Heart right ventricle (tissue), 16 donors: Measurements from ENCODE around the gene UGDH. TPM values are rescaled to one million over a fixed set of nuclear protein-coding genes. Genes with fewer than 3 reads are reported as not detected.
A peak's percentile ranks its signal among the peaks of the same experiment; 100 is the strongest.

ENCODE experiments used
- ATAC-seq, 8 donors: fragments of 200-7000 bp; cut with Tn5 transposase; one replicate each; pipeline ENCODE4 v1.9.1; 2020; ENCODE audit warnings: mild to moderate bottlenecking in 8 of 8, moderate library complexity in 8 of 8, moderate number of reproducible peaks in 1 of 8
- DNase-seq, 2 donors: peaks; one replicate each; pipeline ENCODE4 v3.0.0-alpha.2; 2020
- H3K27ac ChIP-seq, 10 donors: fragments of 200-600 bp; sonication (generic) in 2 of 10; one replicate each; pipeline versions ENCODE4 v1.5.0 to v1.8.0; 2020 to 2022; ENCODE audit warnings: mild to moderate bottlenecking in 3 of 10
- H3K27me3 ChIP-seq, 7 donors: fragments of 200-600 bp; one replicate each; pipeline ENCODE4 v1.8.0; 2021 to 2022; ENCODE audit warnings: mild to moderate bottlenecking in 2 of 7
- H3K36me3 ChIP-seq, 9 donors: fragments of 200-600 bp; sonication (generic) in 1 of 9; one replicate each; pipeline versions ENCODE4 v1.5.0 to v1.8.0; 2020 to 2022; ENCODE audit warnings: mild to moderate bottlenecking in 2 of 9
- H3K4me1 ChIP-seq, 9 donors: fragments of 200-600 bp; sonication (generic) in 1 of 9; one replicate each; pipeline versions ENCODE4 v1.5.0 to v1.8.0; 2020 to 2022; ENCODE audit warnings: mild to moderate bottlenecking in 4 of 9
- H3K4me3 ChIP-seq, 10 donors: fragments of 200-600 bp; sonication (generic) in 2 of 10; one replicate each; pipeline versions ENCODE4 v1.5.0 to v1.8.0; 2020 to 2022; ENCODE audit warnings: mild to moderate bottlenecking in 7 of 10, moderate library complexity in 2 of 10
- H3K9me3 ChIP-seq, 11 donors: fragments of 200-600 bp in 10 of 11; sonication (generic) in 2 of 11; one replicate each; pipeline versions ENCODE4 v1.5.0 to v1.8.0; 2013 to 2022; ENCODE audit warnings: mild to moderate bottlenecking in 2 of 11, control low read depth in 1 of 11, moderate library complexity in 1 of 11
- CTCF ChIP-seq, 9 donors: fragments of 200-600 bp; sonication (generic) in 2 of 9; IDR thresholded peaks; one replicate each; pipeline versions ENCODE4 v1.5.0 to v1.8.0; 2021 to 2022; ENCODE audit warnings: antibody characterized with exemption in 9 of 9, mild to moderate bottlenecking in 5 of 9, moderate library complexity in 1 of 9
- WGBS, 2 donors: extraction: QIAGEN DNeasy Blood & Tissue Kit; methylation state at CpG; one replicate each; pipeline ENCODE4 v1.1.7; 2013; ENCODE audit warnings: inconsistent platforms in 1 of 2; 5-methylcytosine and 5-hydroxymethylcytosine counted together
- intact Hi-C, 10 donors: fragments of 100-400 bp; cut with DNase I; formaldehyde crosslinking; loops; one replicate each; pipeline versions ENCODE4 v1.11.1 to v1.14.2; 2022
- polyA plus RNA-seq, 2 donors: library from polyadenylated mRNA; stranded (reverse); fragments of 200-250 nt; gene quantifications; one replicate each; pipeline ENCODE4 v1.2.3, GENCODE V29; 2013
- total RNA-seq, 10 donors: library from RNA; stranded (reverse); fragmentation: NEBNext Ultra II Directional in 3 of 10; extraction: Animal tissue kit (Norgen Biotek cat#: 25700) in 3 of 10; gene quantifications; one replicate each; pipeline versions ENCODE4 v1.2.1 to v1.2.4, GENCODE V29; 2021 to 2023
- donor health status: Arrhythmogenic right ventricular cardiomyopathy.
- donor health status: ischemic (EF 13 %, LVEDD 7.1; RV severe dilation, severe dysfunction).
- donor health status: healthy with polysubstance abuse.
- donor health status: DM: no; HTN: yes; CAD: no.
- donor health status: DM: no; HTN: no; CAD: no.
- donor health status: ischemic (EF 25% LVEDD 6.9; RV normal size, moderate dysfunction).
- donor health status: ischemic (EF 25% LVEDD 5.7; RV mildly dilated, moderate dysfunction).
- donor health status: healthy.
- donor health status: DM: yes; HTN: yes; CAD: no.
- donor health status: Ischemic cardiomyopathy.
- donor health status: ischemic (EF 35%, LVEDD 5.7; RV mildly dilated, moderate dysfunction).
- donor health status: nonischemic (EF 11% LVEDD 7.7; RV severe dilation, severe dysfunction).
- donor health status: DM: yes; HTN: yes; CAD: no.
- donor health status: PGD.
- donor health status: ischemic (EF 29% LVEDD 5.4; RV normal size, mild dysfunction).
- donor health status: nonischemic (EF 23%, LVEDD 6.1; RV moderate dilation, normal function).

Gene UGDH
- total and polyA plus RNA-seq, 12 donors: 3.1 to 27.3 (median 11.8) TPM

- Histone ChIP-seq H3K4me3 (no peak overlapping the region), H3K4me1 (peaks cover 0 to 16% (median 0%) of the 10 kb centered on the region in 9 donors), H3K27ac (peak overlapping the region in 1 of 10 donors; percentile 8), H3K27me3 (no peaks in the 10 kb centered on the region), H3K9me3 (peaks cover 0 to 8% (median 0%) of the 10 kb centered on the region in 11 donors), H3K36me3 (no peaks in the 10 kb centered on the region)
- 81 to 89% methylated on average over 10 of the region's 10 CpGs for WGBS, 2 donors
- intact Hi-C loops: no loop called here
- ATAC-seq: no peak
- TF ChIP-seq CTCF (IDR thresholded peaks at IDR 0.05): no peak
- DNase-seq: no peak
Measured at GRCh38 chr4:39486221-39486804, 40.9 kb downstream of the UGDH start.

- no peak for TF ChIP-seq CTCF (IDR thresholded peaks at IDR 0.05)
- Histone ChIP-seq H3K9me3 (peaks cover 0 to 8% (median 0%) of the 10 kb centered on the region in 11 donors), H3K4me1 (peaks cover 0 to 16% (median 0%) of the 10 kb centered on the region in 9 donors), H3K36me3 (no peaks in the 10 kb centered on the region), H3K4me3 (no peak overlapping the region), H3K27ac (peak overlapping the region in 1 of 10 donors; percentile 26), H3K27me3 (no peaks in the 10 kb centered on the region)
- intact Hi-C loops: no loop called here
- no peak for DNase-seq
- ATAC-seq: no peak
- 81 to 84% methylated on average over 6 of the region's 6 CpGs for WGBS, 2 donors
Measured at GRCh38 chr4:39484582-39485272, 42.5 kb downstream of the UGDH start.

GRCh38 chr4:39480902-39481695, 46.1 kb downstream of the UGDH start:
- WGBS, 2 donors: 82 to 87% methylated on average over 21 of the region's 21 CpGs
- H3K27ac ChIP-seq: peak overlapping the region in 1 of 10 donors; percentile 64
- peak in 1 of 8 donors; percentile 35 for ATAC-seq
- H3K4me1 ChIP-seq: peaks cover 0 to 11% (median 0%) of the 10 kb centered on the region in 9 donors
- no peaks in the 10 kb centered on the region for H3K27me3 ChIP-seq
- H3K9me3 ChIP-seq: peaks cover 0 to 8% (median 0%) of the 10 kb centered on the region in 11 donors
- no peak for TF ChIP-seq CTCF (IDR thresholded peaks at IDR 0.05)
- H3K36me3 ChIP-seq: peaks cover 0 to 22% (median 15%) of the 10 kb centered on the region in 9 donors
- peak overlapping the region in 1 of 10 donors; percentile 31 for H3K4me3 ChIP-seq
- no peak for DNase-seq
- intact Hi-C loops: no loop called here

GRCh38 chr4:39480251-39480650, 47.0 kb downstream of the UGDH start:
- Histone ChIP-seq H3K27ac (no peak overlapping the region), H3K27me3 (no peaks in the 10 kb centered on the region), H3K4me1 (peaks cover 0 to 11% (median 0%) of the 10 kb centered on the region in 9 donors), H3K9me3 (peaks cover 0 to 8% (median 0%) of the 10 kb centered on the region in 11 donors), H3K4me3 (no peak overlapping the region), H3K36me3 (peaks cover 0 to 31% (median 17%) of the 10 kb centered on the region in 9 donors)
- TF ChIP-seq CTCF (IDR thresholded peaks at IDR 0.05): no peak
- 96% methylated on average over 27 of the region's 27 CpGs for whole genome bisulfite sequencing, 2 donors
- intact Hi-C loops: no loop called here
- no peak for ATAC-seq
- no peak for DNase-seq
